NCI-H748 (cell line): ENCODE results near the gene TPTE2.
A peak's percentile ranks its signal among the peaks of the same experiment; 100 is the strongest.
"Not testable (repeated sequence)": the region's sequence is repeated elsewhere in the genome, so short reads cannot be mapped to it uniquely, and the experiment has no call there.

Experiments
- DNase-seq: peaks from one replicate; lab custom pipeline; 2025; ENCODE audit not compliant: unreplicated experiment; lab: John Stamatoyannopoulos, UW

Gene TPTE2

GRCh38 chr13:19567820-19568534 is 6.6 kb upstream of the TPTE2 start:
- no peak for DNase-seq

GRCh38 chr13:19561585-19561984 is 253 bp upstream of the TPTE2 start:
- no peak for DNase-seq

- not testable (repeated sequence) for DNase-seq
Observed at GRCh38 chr13:19560672-19561071, 660 bp downstream of the TPTE2 start.

- DNase-seq: not testable (repeated sequence)
Observed at GRCh38 chr13:19559739-19560138, 1.6 kb downstream of the TPTE2 start.

DNA sequence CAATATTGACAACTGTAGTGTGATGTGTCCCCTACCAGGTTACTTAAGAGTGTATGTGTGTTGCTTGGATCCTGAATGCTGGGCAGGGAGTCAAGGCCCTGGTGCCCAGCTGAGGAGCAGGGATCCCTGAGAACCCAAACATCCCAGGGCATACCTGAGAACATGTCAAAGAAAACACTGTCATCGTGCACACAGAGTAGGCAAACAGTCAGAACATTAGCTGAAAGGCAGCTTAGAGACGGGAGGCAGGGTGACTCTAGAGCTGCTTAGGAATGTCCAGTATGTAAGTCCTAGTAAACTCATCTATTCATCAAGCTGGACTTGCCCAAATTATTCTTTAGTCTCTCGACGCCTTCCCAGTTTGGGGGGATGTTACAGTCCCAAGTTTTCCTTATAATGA is 4.0 kb downstream of the TPTE2 start:
- DNase-seq: not testable (repeated sequence)

DNA sequence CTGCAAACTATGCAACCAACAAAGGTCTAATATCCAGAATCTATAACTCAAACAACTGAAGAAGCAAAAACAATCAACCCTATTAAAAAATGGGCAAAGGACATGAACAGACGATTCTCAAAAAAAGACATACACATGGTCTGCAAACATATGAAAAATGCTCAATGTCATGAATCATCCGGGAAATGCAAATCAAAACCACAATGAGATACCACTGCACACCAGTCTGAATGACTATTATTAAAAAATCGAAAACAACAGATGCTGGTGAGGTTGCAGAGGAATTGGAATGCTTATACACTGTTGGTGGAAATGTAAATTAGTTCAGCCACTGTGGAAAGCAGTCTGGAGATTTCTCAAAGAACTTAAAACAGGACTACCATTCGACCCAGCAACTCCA is 12.1 kb downstream of the TPTE2 start:
- not testable (repeated sequence) for DNase-seq

DNA sequence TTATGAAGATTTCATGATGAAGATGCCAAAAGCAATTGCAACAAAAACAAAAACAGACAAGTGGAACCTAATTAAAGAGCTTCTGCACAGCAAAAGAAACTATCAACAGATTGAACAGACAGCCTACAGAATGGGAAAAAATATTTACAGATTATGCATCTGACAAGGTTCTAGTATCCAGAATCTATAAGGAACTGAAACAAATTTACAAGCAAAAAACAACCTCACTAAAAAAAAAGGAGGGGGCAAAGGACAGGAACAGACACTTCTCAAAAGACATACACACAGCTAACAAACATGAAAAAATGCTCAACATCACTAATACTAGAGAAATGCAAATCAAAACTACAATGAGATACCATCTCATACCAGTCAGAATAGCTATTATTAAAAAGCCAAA is 35.7 kb downstream of the TPTE2 start:
- not testable (repeated sequence) for DNase-seq

- no peak for DNase-seq
Observed at GRCh38 chr13:19519049-19519448, 42.3 kb downstream of the TPTE2 start.

GRCh38 chr13:19507623-19508022 is 53.7 kb downstream of the TPTE2 start:
- DNase-seq: not testable (repeated sequence)

DNA sequence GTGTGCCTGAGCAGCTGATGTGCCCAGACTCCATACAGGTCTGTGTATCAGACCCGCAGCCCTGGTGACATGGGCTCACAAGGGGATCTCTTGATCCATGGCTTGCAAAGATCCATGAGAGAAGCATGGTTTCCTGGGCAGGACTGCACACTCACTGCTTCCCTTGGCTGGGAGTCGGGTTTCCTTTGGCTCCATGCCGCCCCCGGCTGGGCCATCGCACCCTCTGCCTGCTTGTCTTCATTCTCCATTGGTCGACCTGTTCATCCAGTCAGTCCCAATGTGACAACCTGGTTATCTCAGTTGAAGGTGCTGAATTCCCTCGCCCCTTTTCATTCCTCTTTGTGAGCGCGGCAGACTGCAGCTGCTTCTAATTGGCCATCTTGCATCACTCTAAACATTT is 101.2 kb downstream of the TPTE2 start:
- peak; percentile 33 for DNase-seq

DNA sequence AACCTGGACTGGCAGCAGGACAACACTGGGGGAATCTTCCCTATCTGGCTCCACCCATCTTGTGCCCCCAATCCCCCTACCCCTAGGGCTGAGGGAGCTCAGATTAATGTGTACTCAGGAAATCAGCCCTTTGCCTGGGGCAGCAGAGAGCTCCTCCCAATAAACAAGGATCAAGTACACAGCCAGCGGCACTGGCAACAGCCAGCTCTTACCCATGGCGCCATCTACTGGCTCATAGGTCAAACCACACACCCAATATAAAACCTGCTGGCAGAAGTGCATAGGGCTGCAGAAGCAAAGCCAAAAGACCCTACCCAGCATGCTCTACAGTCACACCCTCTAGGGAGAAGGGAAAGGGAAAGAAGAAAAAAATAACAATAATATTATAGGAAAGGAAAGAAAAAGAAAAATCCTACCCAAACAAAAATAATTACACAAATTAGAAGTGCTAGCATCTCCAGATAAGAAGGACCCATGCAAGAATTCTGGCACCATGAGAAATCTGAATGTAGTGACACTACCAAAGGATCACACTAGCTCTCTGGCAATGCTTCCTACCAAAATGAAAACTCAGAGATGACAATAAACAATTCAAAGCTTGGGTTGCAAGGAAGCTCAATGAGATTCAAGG is 122.2 kb downstream of the TPTE2 start:
- DNase-seq: peak; percentile 81

DNA sequence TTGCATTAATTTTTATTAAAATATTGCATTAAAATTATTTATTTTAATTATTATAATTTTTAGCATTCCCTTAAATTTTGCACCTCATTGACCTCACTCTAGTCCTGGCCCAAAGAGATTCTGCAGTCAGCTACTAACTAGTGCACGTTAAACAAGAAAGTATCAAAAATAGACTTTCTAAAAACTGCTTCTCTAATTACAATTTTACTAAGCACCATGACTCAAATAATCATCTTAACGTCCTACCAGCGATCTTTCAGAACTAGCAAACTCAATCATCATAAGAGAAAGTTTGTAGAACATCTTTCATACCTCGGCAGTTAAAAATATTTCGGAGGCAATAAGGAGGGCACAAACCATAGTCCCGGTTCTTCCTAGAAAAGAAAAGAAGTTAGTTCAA is 123.6 kb downstream of the TPTE2 start:
- not testable (repeated sequence) for DNase-seq

GRCh38 chr13:19422236-19422635 is 139.1 kb downstream of the TPTE2 start:
- DNase-seq: not testable (repeated sequence)

- DNase-seq: not testable (repeated sequence)
Observed at GRCh38 chr13:19412494-19412893, 148.8 kb downstream of the TPTE2 start.

DNA sequence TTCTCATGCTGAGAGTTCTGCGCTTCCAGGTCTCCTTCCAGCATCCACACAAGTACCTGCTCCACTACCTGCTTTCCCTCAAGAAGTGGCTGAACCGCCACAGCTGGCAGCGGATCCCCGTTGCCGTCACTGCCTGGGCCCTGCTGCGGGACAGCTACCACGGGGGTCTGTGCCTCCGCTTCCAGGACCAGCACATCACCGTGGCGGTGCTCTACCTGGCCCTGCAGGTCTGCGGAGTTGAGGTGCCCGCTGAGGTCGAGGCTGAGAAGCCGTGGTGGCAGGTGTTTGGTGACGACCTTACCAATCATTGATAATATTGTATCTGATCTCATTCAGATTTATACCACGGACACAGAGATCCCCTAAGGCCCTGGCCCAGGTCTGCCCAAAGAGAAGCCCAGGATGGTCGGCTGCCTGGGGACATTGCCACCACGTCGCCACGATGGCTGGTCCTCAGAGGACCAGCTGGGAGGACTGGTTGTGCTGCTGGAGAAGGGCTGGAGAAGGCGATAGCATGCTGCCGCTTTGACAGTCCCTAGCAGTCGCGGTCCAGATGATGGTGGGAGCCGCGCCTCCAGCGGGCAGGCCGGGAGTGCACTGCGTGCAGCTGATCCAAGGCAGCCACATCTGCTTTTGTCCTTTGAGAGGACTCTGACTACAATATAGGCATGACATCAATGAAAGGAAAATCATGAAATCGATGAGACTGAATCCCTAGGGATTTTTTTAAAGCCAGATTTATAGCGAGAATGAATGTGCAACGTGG is 178.4 kb downstream of the TPTE2 start:
- DNase-seq: not testable (repeated sequence)

GRCh38 chr13:19382111-19382510 is 179.2 kb downstream of the TPTE2 start:
- no peak for DNase-seq
